Uterus (tissue), 4 donors: ENCODE measurements around the gene NR2C2. TPM values are rescaled to one million over a fixed set of nuclear protein-coding genes. Genes with fewer than 3 reads are reported as not detected.

ENCODE experiments used
- DNase-seq, 2 donors: peaks; one replicate each; pipeline ENCODE4 v3.0.0-alpha.2; 2019 to 2020
- H3K27ac ChIP-seq, 2 donors: fragments of 200-600 bp; sonication (generic); 1 replicate in 1 of 2; 2 replicates in 1 of 2; pipeline ENCODE4 v1.5.1; 2016 to 2018
- H3K27me3 ChIP-seq, 2 donors: fragments of 200-600 bp; sonication (generic); one replicate each; pipeline ENCODE4 v1.5.1; 2018 to 2019; ENCODE audit warnings: control low read depth in 1 of 2
- H3K36me3 ChIP-seq, 2 donors: fragments of 200-600 bp; sonication (generic); one replicate each; pipeline ENCODE4 v1.5.1; 2019; ENCODE audit warnings: control low read depth in 1 of 2
- H3K4me1 ChIP-seq, 2 donors: fragments of 200-600 bp; sonication (generic); one replicate each; pipeline ENCODE4 v1.5.1; 2018 to 2019; ENCODE audit warnings: control low read depth in 1 of 2
- H3K4me3 ChIP-seq, 2 donors: fragments of 200-600 bp; sonication (generic); 1 replicate in 1 of 2; 2 replicates in 1 of 2; pipeline ENCODE4 v1.5.1; 2018 to 2019; ENCODE audit warnings: mild to moderate bottlenecking in 1 of 2
- H3K9me3 ChIP-seq, 2 donors: fragments of 200-600 bp; sonication (generic); one replicate each; pipeline ENCODE4 v1.5.1; 2019; ENCODE audit warnings: control low read depth in 1 of 2
- POLR2A ChIP-seq, 2 donors: fragments of 450-650 bp; IDR thresholded peaks; one replicate each; pipeline ENCODE4 v1.6.1; 2016; ENCODE audit warnings: antibody characterized with exemption in 2 of 2, mild to moderate bottlenecking in 1 of 2, moderate library complexity in 1 of 2
- intact Hi-C: fragments of 100-400 bp; cut with DNase I; formaldehyde crosslinking; loops from one replicate; pipeline ENCODE4 v1.15.1; 2023; ENCODE audit warnings: low total_unique reads
- total RNA-seq, 4 donors: library from RNA; depleted of rRNA in 3 of 4; stranded (reverse); fragments of >200 nt in 3 of 4; gene quantifications; one replicate each; pipeline versions ENCODE4 v1.1.0 to v1.2.4, GENCODE V29; 2014 to 2023
- TF ChIP-seq, protein P1 (sequence below), 4 experiments: fragments of 200-600 bp in 2 of 4; fragments of 450-650 bp in 2 of 4; sonication (generic) in 2 of 4; IDR thresholded peaks; one replicate each; pipeline ENCODE4 v1.5.1; 2016 to 2019; ENCODE audit warnings: antibody characterized with exemption in 4 of 4, mild to moderate bottlenecking in 2 of 4, moderate library complexity in 1 of 4
- donor health status: DM: yes; HTN: yes; CAD: no.

NR2C2 gene
- total RNA-seq, 4 donors from 2014 or later, result 29.7 to 78.3 (median 61.0) TPM

DNA sequence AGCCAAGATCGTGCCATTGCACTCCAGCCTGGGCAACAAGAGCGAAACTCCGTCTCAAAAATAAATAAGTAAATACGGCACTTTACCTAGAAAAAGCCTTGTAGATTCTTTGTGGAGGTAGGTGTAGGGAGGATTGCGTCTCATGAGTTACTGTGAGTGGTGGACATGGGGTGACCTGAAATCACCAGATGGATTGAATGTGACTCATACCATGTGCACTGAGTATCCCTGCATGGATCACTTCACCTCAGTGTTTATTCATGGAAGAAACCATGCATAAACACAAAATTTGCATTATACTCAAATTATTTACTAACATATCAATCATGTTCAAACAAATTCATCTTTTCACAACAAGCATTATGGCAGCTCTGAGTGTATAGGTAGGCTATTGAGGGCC lies 61.8 kb downstream of the NR2C2 start:
- Histone ChIP-seq H3K27ac (no peak overlapping the region), H3K36me3 (no peaks in the 10 kb centered on the region), H3K4me3 (no peak overlapping the region), H3K4me1 (no peaks in the 10 kb centered on the region), H3K9me3 (no peaks in the 10 kb centered on the region), H3K27me3 (no peaks in the 10 kb centered on the region)
- no peak for DNase-seq
- intact Hi-C loops, result no loop called here
- TF ChIP-seq POLR2A (IDR thresholded peaks at IDR 0.05), result no peak

DNA sequence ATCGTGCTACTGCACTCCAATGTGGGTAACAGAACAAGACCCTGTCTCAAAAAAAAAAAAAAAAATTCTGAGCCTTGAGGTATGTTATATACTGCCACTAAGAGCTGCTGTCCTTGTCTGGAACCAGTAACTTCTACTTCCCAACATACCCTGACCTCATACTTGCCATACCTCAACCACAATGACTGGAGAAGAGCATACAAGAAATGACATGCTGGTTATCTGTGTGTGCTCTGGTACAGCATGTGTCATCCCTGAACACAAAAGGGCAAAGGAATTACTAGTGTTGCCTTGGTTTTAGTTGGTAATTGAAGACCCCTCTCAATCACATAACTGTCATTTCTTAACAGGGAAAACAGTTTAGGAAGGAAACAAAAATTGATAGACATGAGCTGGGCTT lies 63.3 kb downstream of the NR2C2 start:
- intact Hi-C loops, result no loop called here
- Histone ChIP-seq H3K4me3 (no peak overlapping the region), H3K9me3 (no peaks in the 10 kb centered on the region), H3K27me3 (no peaks in the 10 kb centered on the region), H3K27ac (no peak overlapping the region), H3K4me1 (no peaks in the 10 kb centered on the region), H3K36me3 (no peaks in the 10 kb centered on the region)
- no peak for TF ChIP-seq POLR2A (IDR thresholded peaks at IDR 0.05)
- TF ChIP-seq, protein P1, sequence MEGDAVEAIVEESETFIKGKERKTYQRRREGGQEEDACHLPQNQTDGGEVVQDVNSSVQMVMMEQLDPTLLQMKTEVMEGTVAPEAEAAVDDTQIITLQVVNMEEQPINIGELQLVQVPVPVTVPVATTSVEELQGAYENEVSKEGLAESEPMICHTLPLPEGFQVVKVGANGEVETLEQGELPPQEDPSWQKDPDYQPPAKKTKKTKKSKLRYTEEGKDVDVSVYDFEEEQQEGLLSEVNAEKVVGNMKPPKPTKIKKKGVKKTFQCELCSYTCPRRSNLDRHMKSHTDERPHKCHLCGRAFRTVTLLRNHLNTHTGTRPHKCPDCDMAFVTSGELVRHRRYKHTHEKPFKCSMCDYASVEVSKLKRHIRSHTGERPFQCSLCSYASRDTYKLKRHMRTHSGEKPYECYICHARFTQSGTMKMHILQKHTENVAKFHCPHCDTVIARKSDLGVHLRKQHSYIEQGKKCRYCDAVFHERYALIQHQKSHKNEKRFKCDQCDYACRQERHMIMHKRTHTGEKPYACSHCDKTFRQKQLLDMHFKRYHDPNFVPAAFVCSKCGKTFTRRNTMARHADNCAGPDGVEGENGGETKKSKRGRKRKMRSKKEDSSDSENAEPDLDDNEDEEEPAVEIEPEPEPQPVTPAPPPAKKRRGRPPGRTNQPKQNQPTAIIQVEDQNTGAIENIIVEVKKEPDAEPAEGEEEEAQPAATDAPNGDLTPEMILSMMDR (IDR thresholded peaks at IDR 0.05), result no peak
- DNase-seq, result no peak

DNA sequence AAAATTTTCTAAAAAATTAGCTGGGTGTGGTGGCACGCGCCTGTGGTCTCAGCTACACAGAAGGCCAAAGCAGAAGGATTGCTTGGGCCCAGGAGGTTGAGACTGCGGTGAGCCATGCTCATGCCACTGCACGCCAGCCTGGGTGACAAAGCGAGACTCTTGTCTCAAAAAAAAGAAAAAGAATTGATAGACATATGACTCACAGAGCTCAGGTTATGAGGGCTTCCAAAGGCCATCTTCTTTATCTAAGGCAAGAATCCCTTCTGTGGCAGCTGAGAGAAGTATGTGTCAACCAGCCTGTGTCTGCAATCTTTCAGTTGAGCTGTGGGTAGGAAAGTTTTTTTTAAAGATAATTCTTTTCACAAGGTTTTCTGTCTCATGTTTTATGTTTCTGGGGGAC lies 63.8 kb downstream of the NR2C2 start:
- TF ChIP-seq POLR2A (IDR thresholded peaks at IDR 0.05), result no peak
- TF ChIP-seq, protein P1 (IDR thresholded peaks at IDR 0.05), result no peak
- intact Hi-C loops, result no loop called here
- no peaks in the 10 kb centered on the region for H3K4me1 ChIP-seq
- no peak overlapping the region for H3K27ac ChIP-seq
- no peak overlapping the region for H3K4me3 ChIP-seq
- no peaks in the 10 kb centered on the region for H3K27me3 ChIP-seq
- no peaks in the 10 kb centered on the region for H3K9me3 ChIP-seq
- H3K36me3 ChIP-seq, result no peaks in the 10 kb centered on the region
- DNase-seq, result no peak

DNA sequence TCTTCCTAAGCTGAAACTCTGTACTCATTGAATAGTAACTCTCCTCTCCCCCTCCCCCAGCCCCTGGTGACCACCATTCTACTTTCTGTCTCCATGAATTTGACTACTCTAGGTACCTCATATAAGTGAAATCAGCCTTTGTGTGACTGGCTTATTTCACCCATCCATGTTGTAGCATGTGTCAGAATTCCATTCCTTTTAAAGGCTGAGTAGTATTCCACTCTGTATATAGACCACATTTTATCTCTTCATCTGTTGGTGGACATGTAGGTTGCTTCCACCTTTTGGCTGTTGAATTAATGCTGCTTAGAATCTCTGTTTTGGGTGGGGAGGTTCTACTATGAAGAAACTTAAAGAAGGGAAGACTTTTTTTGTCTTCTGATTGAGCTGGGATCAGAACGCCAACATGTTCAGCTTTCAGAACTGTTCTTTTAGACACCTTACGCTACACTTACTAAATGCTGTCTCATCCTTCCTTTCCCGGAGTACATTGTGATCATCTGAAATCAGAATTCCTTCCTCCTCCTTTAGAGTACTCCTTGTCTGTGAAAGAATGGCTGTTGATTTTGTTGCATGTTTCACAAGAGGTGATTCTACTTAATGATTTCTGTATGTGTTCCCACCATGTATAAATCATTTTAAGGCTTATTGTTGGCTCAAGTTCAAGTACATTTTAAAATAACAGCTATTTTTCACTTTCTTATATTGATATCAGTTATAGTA lies 67.4 kb downstream of the NR2C2 start:
- TF ChIP-seq, protein P1 (IDR thresholded peaks at IDR 0.05), result no peak
- TF ChIP-seq POLR2A (IDR thresholded peaks at IDR 0.05), result no peak

DNA sequence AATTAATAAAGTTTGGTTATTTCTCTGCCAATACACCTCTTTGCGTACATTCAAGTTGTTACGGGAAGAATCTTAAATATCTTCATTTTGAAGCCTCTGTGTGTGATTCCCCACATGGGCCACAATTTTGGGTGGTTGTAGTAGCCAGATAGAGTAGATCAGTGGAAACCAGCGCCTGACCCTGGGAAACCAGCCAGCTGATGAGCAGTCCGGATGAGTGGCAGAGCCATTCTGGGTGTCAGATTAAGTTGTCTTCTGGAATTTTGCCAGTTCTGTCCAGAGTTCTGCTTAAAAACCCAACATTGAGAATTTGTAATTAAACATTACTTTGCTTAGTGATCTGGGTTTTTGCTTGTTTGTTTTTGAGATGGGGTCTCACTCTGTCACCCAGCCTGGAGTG lies 68.1 kb downstream of the NR2C2 start:
- H3K4me1 ChIP-seq, result no peaks in the 10 kb centered on the region
- intact Hi-C loops, result no loop called here
- TF ChIP-seq, protein P1 (IDR thresholded peaks at IDR 0.05), result no peak
- TF ChIP-seq POLR2A (IDR thresholded peaks at IDR 0.05), result no peak

More for the DNA sequence above, 67.4 kb downstream of the NR2C2 start:
- no peaks in the 10 kb centered on the region for H3K27me3 ChIP-seq
- no peaks in the 10 kb centered on the region for H3K36me3 ChIP-seq
- intact Hi-C loops, result no loop called here
- H3K4me1 ChIP-seq, result no peaks in the 10 kb centered on the region
- no peak overlapping the region for H3K27ac ChIP-seq
- H3K9me3 ChIP-seq, result no peaks in the 10 kb centered on the region
- H3K4me3 ChIP-seq, result no peak overlapping the region
- DNase-seq, result no peak

More for the DNA sequence above, 68.1 kb downstream of the NR2C2 start:
- no peaks in the 10 kb centered on the region for H3K27me3 ChIP-seq
- H3K27ac ChIP-seq, result no peak overlapping the region
- no peaks in the 10 kb centered on the region for H3K36me3 ChIP-seq
- H3K9me3 ChIP-seq, result no peaks in the 10 kb centered on the region
- no peak for DNase-seq
- no peak overlapping the region for H3K4me3 ChIP-seq
